ENCODE measurements around the gene GALNT18. TPM values are rescaled to one million over a fixed set of nuclear protein-coding genes. Genes with fewer than 3 reads are reported as not detected.
A peak's percentile ranks its signal among the peaks of the same experiment; 100 is the strongest.

The GALNT18 gene
- total RNA-seq, 2 donors from 2014 or later, result 5.3 to 7.3 TPM

DNA sequence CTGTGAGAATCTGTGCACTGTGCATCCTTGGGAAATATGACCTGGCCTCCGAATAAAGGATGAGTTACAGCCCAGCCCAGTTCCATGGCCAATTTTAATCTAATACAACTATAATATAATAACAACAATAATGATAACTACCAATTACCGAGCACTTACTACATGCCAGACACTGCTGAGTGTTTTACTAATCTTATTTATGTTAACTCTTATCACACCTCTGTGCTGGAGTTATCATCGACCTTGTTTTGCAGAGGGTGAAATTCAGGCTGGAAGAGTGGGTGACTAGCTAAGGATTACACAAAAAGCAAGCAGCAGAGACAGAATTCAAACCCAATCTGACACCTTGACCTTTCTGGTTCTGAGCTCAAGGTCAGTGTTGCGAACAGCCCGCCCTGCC, 83.9 kb downstream of the GALNT18 start:
- peak overlapping the region in 2 of 4 donors; percentile 15 to 31 for H3K27ac ChIP-seq
- H3K36me3 ChIP-seq (replicated peaks in 1 of 2; ENCODE audit: insufficient read depth in 1 of 2, low read depth in 2 of 2), result no peaks in the 10 kb centered on the region
- ATAC-seq, result no peak
- TF ChIP-seq POLR2A (IDR thresholded peaks at IDR 0.05), result no peak
- no peak for TF ChIP-seq CTCF (IDR thresholded peaks at IDR 0.05)
- H3K27me3 ChIP-seq, result no peaks in the 10 kb centered on the region
- intact Hi-C loops (cut with DNase I), result no loop called here
- no peak overlapping the region for H3K4me3 ChIP-seq
- no peaks in the 10 kb centered on the region for H3K9me3 ChIP-seq
- H3K4me1 ChIP-seq, result peaks cover 13% of the 10 kb centered on the region
- 36 to 37% methylated on average over 5 of the region's 5 CpGs for WGBS, 2 donors
- no peak for DNase-seq

DNA sequence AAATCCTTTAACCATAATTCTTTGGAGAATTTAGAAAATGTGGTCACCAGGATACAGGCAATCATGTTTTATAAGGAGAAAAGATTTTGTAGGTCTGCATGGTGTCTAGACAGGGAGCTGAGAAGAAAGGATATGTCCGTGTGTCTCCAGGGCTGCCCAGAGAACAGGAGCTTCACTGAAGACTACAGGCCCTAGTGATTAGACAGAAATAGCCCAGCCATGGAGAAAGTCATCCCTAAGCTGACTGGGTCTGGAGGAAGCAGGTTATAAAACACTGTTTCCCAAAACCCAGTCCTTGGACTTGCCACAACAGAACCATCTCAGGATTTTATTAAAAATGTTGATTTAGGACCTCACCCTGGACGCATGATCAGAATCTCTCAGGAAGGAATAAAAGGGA, 84.4 kb downstream of the GALNT18 start:
- Histone ChIP-seq H3K27ac (no peak overlapping the region), H3K4me1 (peaks cover 13% of the 10 kb centered on the region), H3K9me3 (no peaks in the 10 kb centered on the region), H3K36me3 (replicated peaks in 1 of 2; ENCODE audit: insufficient read depth in 1 of 2, low read depth in 2 of 2) (no peaks in the 10 kb centered on the region), H3K4me3 (no peak overlapping the region), H3K27me3 (no peaks in the 10 kb centered on the region)
- intact Hi-C loops (cut with DNase I), result no loop called here
- TF ChIP-seq POLR2A (IDR thresholded peaks at IDR 0.05), result no peak
- no peak for TF ChIP-seq CTCF (IDR thresholded peaks at IDR 0.05)
- no peak for ATAC-seq
- WGBS, 2 donors, result 56 to 88% methylated on average over 2 of the region's 2 CpGs
- no peak for DNase-seq

DNA sequence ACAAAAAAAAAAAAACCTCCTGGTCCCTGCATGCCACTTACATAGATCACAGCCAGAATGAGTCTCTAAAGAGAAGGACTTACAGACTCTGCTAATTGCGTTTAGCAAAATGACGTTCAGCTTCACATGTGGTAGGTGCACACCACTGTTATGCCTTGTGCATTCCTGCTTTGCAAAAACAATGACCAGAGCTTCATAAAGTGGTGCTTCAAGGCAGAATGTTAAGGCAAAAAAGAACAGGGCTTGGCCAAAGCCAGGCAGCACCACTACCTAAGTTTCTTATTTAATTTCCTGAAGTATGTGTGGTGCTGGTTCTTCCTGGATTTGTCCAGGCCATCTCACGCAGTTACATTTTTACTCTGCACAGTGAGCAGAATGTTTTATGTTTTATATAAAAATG, 85.2 kb downstream of the GALNT18 start:
- WGBS, 2 donors, result 92% methylated on average over 3 of the region's 3 CpGs
- ATAC-seq, result no peak
- Histone ChIP-seq H3K36me3 (replicated peaks in 1 of 2; ENCODE audit: insufficient read depth in 1 of 2, low read depth in 2 of 2) (no peaks in the 10 kb centered on the region), H3K27me3 (no peaks in the 10 kb centered on the region), H3K4me3 (no peak overlapping the region), H3K4me1 (peaks cover 13% of the 10 kb centered on the region), H3K9me3 (no peaks in the 10 kb centered on the region), H3K27ac (no peak overlapping the region)
- DNase-seq, result no peak
- intact Hi-C loops (cut with DNase I), result no loop called here
- no peak for TF ChIP-seq CTCF (IDR thresholded peaks at IDR 0.05)
- TF ChIP-seq POLR2A (IDR thresholded peaks at IDR 0.05), result no peak

DNA sequence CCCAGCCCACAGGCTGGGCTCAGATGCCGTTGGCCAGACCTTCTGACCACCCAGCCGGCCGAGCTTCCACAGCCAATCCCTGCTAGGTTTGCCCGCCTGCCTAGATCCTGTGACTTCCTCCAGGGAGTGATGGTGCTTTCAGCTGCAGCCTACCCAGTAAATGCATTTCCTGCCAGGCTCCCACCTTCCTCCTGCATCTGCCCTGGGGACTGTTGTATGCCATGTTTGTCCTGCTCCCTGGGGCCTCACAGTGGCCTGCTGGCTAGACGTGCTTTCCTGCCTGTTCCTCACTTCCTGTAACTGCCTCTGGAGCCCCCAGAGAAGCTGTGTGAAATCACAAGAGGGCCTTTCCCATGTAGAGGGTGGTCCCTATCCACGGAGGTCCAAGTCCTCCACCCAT, 86.2 kb downstream of the GALNT18 start:
- H3K36me3 ChIP-seq (replicated peaks in 1 of 2; ENCODE audit: insufficient read depth in 1 of 2, low read depth in 2 of 2), result no peaks in the 10 kb centered on the region
- H3K27me3 ChIP-seq, result no peaks in the 10 kb centered on the region
- H3K4me1 ChIP-seq, result peaks cover 13% of the 10 kb centered on the region
- 75 to 91% methylated on average over 3 to 5 of the region's 6 CpGs for WGBS, 2 donors
- no peak overlapping the region for H3K4me3 ChIP-seq
- intact Hi-C loops (cut with DNase I), result no loop called here
- no peak overlapping the region for H3K27ac ChIP-seq
- H3K9me3 ChIP-seq, result no peaks in the 10 kb centered on the region
- DNase-seq, result no peak
- no peak for ATAC-seq
- TF ChIP-seq CTCF (IDR thresholded peaks at IDR 0.05) (no peak), POLR2A (IDR thresholded peaks at IDR 0.05) (no peak)

GRCh38 chr11:11534981-11535380, 86.8 kb downstream of the GALNT18 start:
- peaks cover 13% of the 10 kb centered on the region for H3K4me1 ChIP-seq
- 28 to 38% methylated on average over 4 of the region's 4 CpGs for WGBS, 2 donors
- no peaks in the 10 kb centered on the region for H3K9me3 ChIP-seq
- H3K4me3 ChIP-seq, result no peak overlapping the region
- TF ChIP-seq CTCF (IDR thresholded peaks at IDR 0.05) (no peak), POLR2A (IDR thresholded peaks at IDR 0.05) (no peak)
- H3K27me3 ChIP-seq, result no peaks in the 10 kb centered on the region
- intact Hi-C loops (cut with DNase I), result no loop called here
- H3K36me3 ChIP-seq (replicated peaks in 1 of 2; ENCODE audit: insufficient read depth in 1 of 2, low read depth in 2 of 2), result no peaks in the 10 kb centered on the region
- no peak overlapping the region for H3K27ac ChIP-seq
- no peak for ATAC-seq
- peak in 1 of 4 donors; percentile 30 for DNase-seq

All from body of pancreas (tissue), 4 donors.